A673 (cell line): ENCODE data around the gene SMYD3.

Experiments used
- EZH2 ChIP-seq: fragments of 200-600 bp; sonication (generic); IDR thresholded peaks from 2 replicates; pipeline ENCODE4 v1.6.1; 2017; ENCODE audit warnings: borderline replicate concordance, low read depth, mild to moderate bottlenecking, mixed read lengths, antibody characterized with exemption, low read length; ENCODE audit not compliant: poor library complexity, severe bottlenecking
- TF ChIP-seq, protein P1 (sequence below): fragments of 300-800, 200-600 bp; sonication (generic); conservative IDR thresholded peaks from 2 replicates; pipeline ENCODE4 v1.5.1; 2017; ENCODE audit warnings: low read depth, mild to moderate bottlenecking, antibody characterized with exemption, low read length, moderate library complexity, mixed read lengths

DNA sequence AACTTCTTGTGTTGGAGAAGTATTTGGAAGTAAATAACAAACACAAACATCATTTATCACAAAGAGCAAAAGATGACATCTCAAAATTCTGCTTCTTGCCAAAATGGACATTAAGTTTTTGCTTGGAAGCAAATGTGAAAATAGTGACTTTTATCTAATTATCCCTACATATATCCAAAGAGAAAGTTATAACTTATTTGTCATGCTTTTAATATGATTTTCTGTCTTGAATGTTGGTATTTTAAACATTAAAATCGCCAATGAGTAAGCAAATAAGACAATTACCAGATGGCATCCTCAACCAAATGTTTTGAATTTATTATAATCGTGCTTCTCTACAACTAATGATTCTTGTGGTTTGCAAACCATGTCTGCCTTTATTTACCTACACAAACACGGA lies 758.0 kb downstream of the SMYD3 start:
- TF ChIP-seq, protein P1, sequence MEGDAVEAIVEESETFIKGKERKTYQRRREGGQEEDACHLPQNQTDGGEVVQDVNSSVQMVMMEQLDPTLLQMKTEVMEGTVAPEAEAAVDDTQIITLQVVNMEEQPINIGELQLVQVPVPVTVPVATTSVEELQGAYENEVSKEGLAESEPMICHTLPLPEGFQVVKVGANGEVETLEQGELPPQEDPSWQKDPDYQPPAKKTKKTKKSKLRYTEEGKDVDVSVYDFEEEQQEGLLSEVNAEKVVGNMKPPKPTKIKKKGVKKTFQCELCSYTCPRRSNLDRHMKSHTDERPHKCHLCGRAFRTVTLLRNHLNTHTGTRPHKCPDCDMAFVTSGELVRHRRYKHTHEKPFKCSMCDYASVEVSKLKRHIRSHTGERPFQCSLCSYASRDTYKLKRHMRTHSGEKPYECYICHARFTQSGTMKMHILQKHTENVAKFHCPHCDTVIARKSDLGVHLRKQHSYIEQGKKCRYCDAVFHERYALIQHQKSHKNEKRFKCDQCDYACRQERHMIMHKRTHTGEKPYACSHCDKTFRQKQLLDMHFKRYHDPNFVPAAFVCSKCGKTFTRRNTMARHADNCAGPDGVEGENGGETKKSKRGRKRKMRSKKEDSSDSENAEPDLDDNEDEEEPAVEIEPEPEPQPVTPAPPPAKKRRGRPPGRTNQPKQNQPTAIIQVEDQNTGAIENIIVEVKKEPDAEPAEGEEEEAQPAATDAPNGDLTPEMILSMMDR: no peak
- no peak for TF ChIP-seq EZH2
